ENCODE measurements around the gene ANK3. TPM values are rescaled to one million over a fixed set of nuclear protein-coding genes. Genes with fewer than 3 reads are reported as not detected.

ANK3 gene
- total RNA-seq, 1 experiment from 2014 or later: 15.3 TPM

GRCh38 chr10:60101821-60102220 is 287.9 kb downstream of the ANK3 start (continued):
- TF ChIP-seq TCF7L2 (IDR thresholded peaks at IDR 0.05; ENCODE audit: borderline replicate concordance, extremely low read depth, insufficient read depth, insufficient read length): no peak
- no peak for TF ChIP-seq SIN3A (IDR thresholded peaks at IDR 0.05; ENCODE audit: low read depth)

- no peak overlapping the region for H3K4me3 ChIP-seq (replicated peaks in 1 of 2; ENCODE audit: low read depth in 1 of 2, low read length in 2 of 2)
- H3K36me3 ChIP-seq (ENCODE audit: control insufficient read depth in 1 of 2, insufficient read depth in 2 of 2, low read length in 2 of 2): no peaks in the 10 kb centered on the region
- no peaks in the 10 kb centered on the region for H4K20me1 ChIP-seq (ENCODE audit: insufficient read depth)
- no peak overlapping the region for H3K9ac ChIP-seq (ENCODE audit: low read length)
- intact Hi-C loops (cut with micrococcal nuclease): loop anchor here (1.0 to 5.0 kb wide), 3 partner anchors 108 to 547 kb away; no protein-coding TSS in a partner anchor
- H3K4me2 ChIP-seq (ENCODE audit: low read length): no peak overlapping the region
- H3K9me2 ChIP-seq (ENCODE audit: insufficient read depth): no peaks in the 10 kb centered on the region
- ATAC-seq: peak; percentile 71
- peaks cover 0 to 4% of the 10 kb centered on the region in 2 experiments; a peak in 1 of 4 replicates for H3K4me1 ChIP-seq (ENCODE audit: control insufficient read depth in 1 of 2, insufficient read depth in 2 of 2, low read length in 2 of 2)
- peak; percentile 39 for DNase-seq (ENCODE audit: low read depth, low spot score)
- no peak overlapping the region for H3K27ac ChIP-seq (ENCODE audit: low read depth, low read length)
- H3K9me3 ChIP-seq (ENCODE audit: control insufficient read depth in 1 of 2, insufficient read depth in 1 of 2, low read depth in 1 of 2, low read length in 2 of 2): no peaks in the 10 kb centered on the region
- no peaks in the 10 kb centered on the region for H3K79me2 ChIP-seq (ENCODE audit: insufficient read depth, low read length)
- ChIA-PET CTCF (interaction anchor here (0.7 to 5.1 kb wide), 20 partner anchors 8 to 843 kb away, joined by 3 to 35 read pairs (median 4); no protein-coding TSS in a partner anchor), RAD21 (ENCODE audit: low non-redundant PET in 1 of 2, low total read pairs in 2 of 2, uncharacterized antibody in 2 of 2, unreplicated experiment in 2 of 2) (interaction anchor here in 1 of 2 experiments (0.6 to 1.2 kb wide), 3 partner anchors 106 to 162 kb away, joined by 3 to 4 read pairs (median 3); no protein-coding TSS in a partner anchor), POLR2A (no interaction called here)
- H3K27me3 ChIP-seq (ENCODE audit: insufficient read depth, low read length): no peaks in the 10 kb centered on the region
- no TSS peak for BruUV-seq (replicated peaks)
- peak; percentile 76 for TF ChIP-seq RAD21 (IDR thresholded peaks at IDR 0.05; ENCODE audit: low read depth)
- TF ChIP-seq REST (IDR thresholded peaks at IDR 0.05; ENCODE audit: low read depth): no peak
- peak; percentile 48 to 66 (median 65); a peak in 5 of 6 replicates for TF ChIP-seq CTCF (IDR thresholded peaks at IDR 0.05 in 2 of 3, conservative IDR thresholded peaks at IDR 0.05 in 1 of 3; ENCODE audit: borderline replicate concordance in 1 of 3, insufficient read depth in 1 of 3, low read depth in 2 of 3, low read length in 2 of 3)
- no peak overlapping the region for H2AFZ ChIP-seq (ENCODE audit: low read depth, low read length, poor library complexity, severe bottlenecking)
Observed at GRCh38 chr10:60099998-60100747, 289.5 kb downstream of the ANK3 start.
